Measurements from ENCODE around the gene SKOR1.

Gene SKOR1

DNA sequence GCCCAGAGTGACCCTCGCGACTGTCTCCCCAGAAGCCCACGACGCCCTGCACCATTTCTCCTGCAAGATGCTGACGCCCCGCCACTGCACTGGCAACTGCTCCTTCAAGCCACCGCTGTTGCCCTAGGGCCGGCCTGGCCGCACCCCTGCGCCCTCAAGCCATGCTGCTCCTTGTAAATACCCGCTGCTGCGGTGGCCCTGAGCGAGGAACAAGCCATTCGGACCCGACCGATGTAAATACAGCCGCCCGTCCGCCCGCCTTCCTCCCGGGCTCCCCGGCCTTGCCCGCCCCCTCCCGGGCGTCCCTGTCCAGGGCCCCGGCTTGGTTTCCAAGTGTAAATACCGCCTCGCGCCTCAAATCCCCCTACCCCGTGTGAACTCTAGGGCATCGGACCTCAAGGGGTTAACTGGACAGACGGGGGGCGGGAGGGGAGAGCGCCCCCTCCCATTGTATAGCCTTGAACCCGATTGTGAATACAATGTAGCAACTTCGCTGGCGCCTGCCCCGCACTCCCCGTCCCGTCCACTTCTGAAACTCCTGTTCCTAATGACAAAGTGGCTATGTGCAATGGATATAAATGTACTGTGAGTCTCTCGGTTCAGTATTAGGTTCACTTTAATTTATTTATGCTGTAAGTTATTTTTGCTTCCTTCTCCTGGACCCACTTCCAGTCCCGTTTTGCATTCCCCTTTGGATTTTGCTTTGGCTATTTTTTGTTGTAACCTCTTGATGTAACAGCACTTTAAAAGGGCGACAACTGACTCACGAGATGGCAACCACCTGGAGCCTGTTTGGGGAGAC lies 8.6 kb downstream of the SKOR1 start:
- DNase-seq, result peak; percentile 59

- no peak for DNase-seq
Measured at GRCh38 chr15:67834581-67835296, 9.4 kb downstream of the SKOR1 start.

DNA sequence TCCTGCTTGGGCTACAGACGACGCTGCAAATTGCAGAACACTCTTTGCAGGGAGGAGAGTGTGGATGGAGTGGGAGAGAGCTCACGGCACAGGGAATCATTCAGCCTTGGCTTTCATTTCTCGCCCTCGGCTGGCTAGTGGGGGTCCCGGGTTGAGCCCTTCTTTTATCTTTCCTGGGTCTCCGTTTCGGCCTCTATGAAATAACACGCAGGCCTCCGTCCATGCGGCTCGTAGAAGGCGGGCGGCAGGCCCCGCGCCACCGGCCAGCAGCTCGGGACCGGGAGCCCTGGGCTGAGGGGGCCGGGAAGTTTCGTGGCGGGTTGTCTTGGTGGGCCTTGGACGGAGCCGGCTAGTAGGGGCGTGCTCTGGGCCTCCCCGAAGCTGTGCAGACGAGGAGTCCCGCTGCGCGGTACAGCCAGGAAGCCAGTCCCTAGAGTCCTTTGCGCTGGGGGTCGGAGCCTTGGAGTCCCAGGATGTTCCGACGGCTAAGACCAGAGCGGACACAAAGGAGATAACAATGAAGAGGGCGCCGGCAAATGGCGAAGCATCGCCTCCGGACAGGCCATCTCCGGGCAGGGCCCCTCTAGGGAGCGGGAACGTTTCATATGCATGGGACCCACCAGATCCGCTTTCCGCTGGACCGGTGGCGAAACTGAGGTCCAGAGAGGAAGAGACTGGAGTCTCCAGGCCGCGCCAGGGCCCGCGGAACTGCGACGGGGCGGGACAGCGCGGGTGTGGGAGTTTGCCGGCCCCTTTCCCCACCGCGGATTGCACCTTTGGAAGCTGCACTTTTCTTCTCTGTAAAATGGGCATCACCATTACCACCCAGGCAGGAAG lies 10.2 kb downstream of the SKOR1 start:
- DNase-seq, result no peak

GRCh38 chr15:67836134-67836455 lies 10.8 kb downstream of the SKOR1 start:
- DNase-seq, result peak; percentile 39

DNA sequence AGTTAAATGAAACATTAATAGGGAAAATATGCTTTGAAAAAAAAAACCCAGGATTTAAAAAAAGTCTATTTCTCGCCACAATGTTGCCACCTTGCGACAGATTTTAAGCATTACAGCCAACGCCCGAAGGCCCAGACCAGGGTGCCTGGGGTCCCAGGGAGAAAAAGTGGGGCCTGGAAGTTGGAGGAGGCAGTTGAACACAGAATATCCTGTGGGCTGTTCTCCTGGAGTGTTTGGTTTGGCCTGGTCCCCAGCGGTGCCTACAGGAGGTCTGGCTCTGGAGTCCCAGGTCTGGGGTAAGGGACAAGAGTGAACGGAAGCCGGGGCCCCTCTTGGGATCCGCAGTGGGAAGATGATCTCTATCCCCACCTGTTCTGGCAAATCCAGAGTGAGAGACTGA lies 11.2 kb downstream of the SKOR1 start:
- peak; percentile 49 for DNase-seq

- DNase-seq, result no peak
Measured at GRCh38 chr15:67836955-67837354, 11.6 kb downstream of the SKOR1 start.

- DNase-seq, result no peak
Measured at GRCh38 chr15:67838789-67839332, 13.6 kb downstream of the SKOR1 start.

- DNase-seq, result peak; percentile 65
Measured at GRCh38 chr15:67839499-67839928, 14.2 kb downstream of the SKOR1 start.

DNA sequence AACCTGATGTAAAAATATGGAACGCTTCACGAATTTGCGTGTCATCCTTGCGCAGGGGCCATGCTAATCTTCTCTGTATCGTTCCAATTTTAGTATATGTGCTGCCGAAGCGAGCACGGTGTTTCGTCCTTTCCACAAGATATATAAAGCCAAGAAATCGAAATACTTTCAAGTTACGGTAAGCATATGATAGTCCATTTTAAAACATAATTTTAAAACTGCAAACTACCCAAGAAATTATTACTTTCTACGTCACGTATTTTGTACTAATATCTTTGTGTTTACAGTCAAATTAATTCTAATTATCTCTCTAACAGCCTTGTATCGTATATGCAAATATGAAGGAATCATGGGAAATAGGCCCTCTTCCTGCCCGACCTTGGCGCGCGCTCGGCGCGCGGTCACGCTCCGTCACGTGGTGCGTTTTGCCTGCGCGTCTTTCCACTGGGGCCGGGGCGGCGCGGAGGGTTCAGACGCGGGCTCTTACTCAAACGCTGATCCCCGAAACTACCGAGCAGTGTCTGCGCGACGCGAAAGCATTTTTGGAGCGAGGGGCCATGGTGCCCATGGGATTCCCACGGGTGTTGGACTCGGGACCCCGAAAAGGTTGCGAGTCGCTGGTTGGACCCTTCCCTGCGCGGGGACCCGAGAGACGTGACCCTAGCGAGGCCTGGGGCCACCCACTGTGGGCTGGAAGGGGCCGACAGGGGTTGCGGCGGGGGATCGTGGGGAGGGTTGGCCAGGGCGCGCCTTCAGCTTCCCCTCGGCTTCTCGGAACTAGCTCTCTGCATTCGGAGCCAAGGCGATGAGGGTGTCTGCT lies 14.8 kb downstream of the SKOR1 start, which contains the start of gene RNU6-1:
TSS of gene RNU6-1 (minus strand) at position 117 of the 820 bp plus-strand sequence.
- peak; percentile 92 for DNase-seq

GRCh38 chr15:67840749-67841512 lies 15.6 kb downstream of the SKOR1 start:
- DNase-seq, result peak; percentile 53

DNA sequence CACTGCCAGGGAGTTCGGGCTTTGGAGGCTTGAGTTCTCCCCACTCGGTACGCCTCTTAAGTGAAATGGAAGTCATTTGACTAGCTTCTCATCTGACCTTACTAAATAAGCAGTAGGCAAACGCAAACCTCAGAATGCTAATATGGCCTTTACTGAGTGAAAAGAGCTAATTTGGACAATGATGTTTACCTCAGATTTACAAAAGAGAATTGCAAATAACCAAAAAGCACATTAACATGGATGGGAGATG lies 16.1 kb downstream of the SKOR1 start:
- DNase-seq, result no peak

- no peak for DNase-seq
Measured at GRCh38 chr15:67843092-67843501, 17.8 kb downstream of the SKOR1 start.

- DNase-seq, result peak; percentile 66
Measured at GRCh38 chr15:67843571-67844387, 18.5 kb downstream of the SKOR1 start.

GRCh38 chr15:67845974-67846373 lies 20.7 kb downstream of the SKOR1 start:
- no peak for DNase-seq

- no peak for DNase-seq
Measured at GRCh38 chr15:67849538-67849937, 24.2 kb downstream of the SKOR1 start.

GRCh38 chr15:67850336-67850735 lies 25.0 kb downstream of the SKOR1 start:
- DNase-seq, result no peak

DNA sequence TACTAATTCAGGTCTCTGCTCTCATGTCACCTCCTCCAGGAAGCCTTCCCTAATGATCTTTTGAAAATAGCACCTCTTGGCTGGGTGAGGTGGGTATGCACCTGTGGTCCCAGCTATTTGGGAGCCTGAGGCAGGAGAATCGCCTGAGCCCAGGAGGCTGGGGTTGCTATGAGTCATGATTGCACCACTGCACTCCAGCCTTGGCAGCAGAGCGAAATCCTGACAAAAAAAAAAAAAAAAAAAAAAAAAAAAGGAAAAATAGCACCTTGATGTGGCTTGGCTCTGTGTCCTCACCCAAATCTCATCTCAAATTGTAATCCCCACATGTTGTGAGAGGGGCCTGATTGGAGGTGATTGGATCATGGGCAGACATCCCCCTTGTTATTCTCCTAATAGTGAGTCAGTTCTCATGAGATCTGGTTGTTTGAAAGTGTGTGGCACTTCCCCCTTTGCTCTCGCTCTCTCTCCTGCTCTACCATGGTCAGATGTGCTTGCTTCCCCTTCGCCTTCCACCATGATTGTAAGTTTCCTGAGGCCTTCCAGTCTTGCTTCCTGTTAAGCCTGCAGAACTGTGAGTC lies 25.8 kb downstream of the SKOR1 start:
- DNase-seq, result peak; percentile 51

DNA sequence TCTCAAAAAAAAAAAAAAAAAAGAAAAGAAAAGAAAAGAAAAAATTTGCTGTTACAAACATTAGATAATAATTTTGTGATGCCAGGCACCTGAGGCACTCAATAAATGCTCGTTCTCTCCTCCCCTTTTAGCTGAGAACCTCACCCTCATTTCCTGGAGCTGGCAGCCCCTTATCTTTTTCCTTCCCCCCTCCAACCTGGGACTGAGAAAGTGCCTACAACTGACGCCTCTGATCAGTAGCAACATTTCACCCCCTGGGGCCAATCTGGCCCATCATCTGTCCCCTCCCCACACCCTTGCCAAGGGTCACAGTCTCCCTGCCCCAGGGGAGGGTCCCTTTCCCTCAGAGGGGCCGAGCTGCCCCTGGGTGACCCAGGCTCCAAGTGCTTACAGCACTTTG lies 27.1 kb downstream of the SKOR1 start:
- DNase-seq, result no peak

DNA sequence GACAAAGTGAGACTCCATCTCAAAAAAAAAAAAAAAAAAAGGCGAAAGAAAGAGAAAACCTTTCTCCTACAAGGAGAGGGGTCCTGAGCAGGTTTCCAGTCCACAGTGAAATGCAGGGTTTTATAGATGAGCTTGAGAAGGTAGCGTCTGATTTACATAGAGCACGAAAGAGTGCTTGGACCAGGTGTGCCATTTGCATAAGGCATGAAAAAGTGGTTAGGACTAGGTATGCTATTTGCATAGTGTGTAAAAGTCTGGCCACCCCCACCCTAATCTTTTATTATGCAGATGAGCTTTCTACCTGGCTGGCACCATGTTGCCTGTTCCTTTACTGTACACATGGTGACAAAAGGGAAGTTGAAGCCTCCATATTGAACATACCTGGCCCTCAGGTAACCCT lies 28.1 kb downstream of the SKOR1 start:
- DNase-seq, result no peak

GRCh38 chr15:67854358-67854757 lies 29.0 kb downstream of the SKOR1 start:
- DNase-seq, result no peak
